ENCODE measurements around the gene CACNA2D2.

GRCh38 chr3:50457988-50458387, 45.4 kb downstream of the CACNA2D2 start:
- TF ChIP-seq CTCF (IDR thresholded peaks at IDR 0.05) (no peak), POLR2A (IDR thresholded peaks at IDR 0.05) (no peak)
